ENCODE data around the gene EIF3B. TPM values are rescaled to one million over a fixed set of nuclear protein-coding genes. Genes with fewer than 3 reads are reported as not detected.
A peak's percentile ranks its signal among the peaks of the same experiment; 100 is the strongest.

The EIF3B gene
- total and polyA plus RNA-seq, 9 of the 15 experiments (the other 6 are each of a cell fraction or from before 2014, with no cell fraction given) = 25.9 to 494 (median 357) TPM

GRCh38 chr7:2403718-2404648, 49.4 kb downstream of the EIF3B start (continued):
- TF ChIP-seq RBBP5 (IDR thresholded peaks at IDR 0.05; ENCODE audit: borderline replicate concordance, insufficient read depth, low read length, poor library complexity, severe bottlenecking) (peak; percentile 17), ASH1L (IDR thresholded peaks at IDR 0.05; ENCODE audit: borderline replicate concordance, low read depth, partially characterized antibody) (no peak), PBX2 (CRISPR knock-in tag; IDR thresholded peaks at IDR 0.05; ENCODE audit: low read depth) (no peak), PBX2 (tag; conservative IDR thresholded peaks at IDR 0.05; ENCODE audit: low read depth) (no peak), HCFC1 (IDR thresholded peaks at IDR 0.05; ENCODE audit: low read depth, low read length) (no peak), CBFA2T3 (IDR thresholded peaks at IDR 0.05) (no peak), ZNF785 (CRISPR knock-in tag; IDR thresholded peaks at IDR 0.05) (no peak), PCBP2 (IDR thresholded peaks at IDR 0.05; ENCODE audit: low read depth, low read length, poor library complexity, severe bottlenecking) (no peak), CHAMP1 (IDR thresholded peaks at IDR 0.05) (no peak), EHMT2 (IDR thresholded peaks at IDR 0.05) (no peak), ZNF766 (CRISPR knock-in tag; conservative IDR thresholded peaks at IDR 0.05) (no peak), THRAP3 (IDR thresholded peaks at IDR 0.05; ENCODE audit: borderline replicate concordance) (no peak), ETS1 (conservative IDR thresholded peaks at IDR 0.05; ENCODE audit: control insufficient read depth, low read depth, low read length) (peak; percentile 26; the same call in 1 of the 2 replicates), FIP1L1 (IDR thresholded peaks at IDR 0.05; ENCODE audit: low read depth, low read length, poor library complexity, severe bottlenecking) (peak; percentile 49)

Measured in K562 (cell line).